GM12874 (cell line): ENCODE measurements around the gene DUS3L.

ENCODE experiments used
- TF ChIP-seq, protein P1 (sequence below): IDR thresholded peaks from 2 replicates; pipeline ENCODE4 v1.5.1; 2011; ENCODE audit warnings: low read depth, mild to moderate bottlenecking, control low read depth, low read length, moderate library complexity; ENCODE audit not compliant: insufficient read depth

The DUS3L gene

DNA sequence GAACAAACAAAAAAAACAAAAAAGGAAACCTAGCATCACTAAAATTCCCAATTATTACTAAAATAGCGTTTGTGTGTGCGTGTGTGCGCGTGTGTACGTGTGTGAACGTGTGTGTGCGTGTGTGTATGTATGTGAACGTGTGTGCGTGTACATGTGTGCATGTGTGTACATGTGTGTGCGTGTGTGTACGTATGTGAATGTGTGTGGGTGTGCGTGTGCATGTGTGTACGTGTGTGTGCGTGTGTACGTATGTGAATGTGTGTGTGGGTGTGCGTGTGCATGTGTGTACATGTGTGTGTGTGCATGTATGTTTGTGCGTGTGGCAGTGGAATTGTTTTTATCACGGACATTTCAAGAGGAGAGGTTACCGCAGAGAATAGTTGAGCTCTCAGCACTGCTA is 48.9 kb downstream of the DUS3L start:
- TF ChIP-seq, protein P1, sequence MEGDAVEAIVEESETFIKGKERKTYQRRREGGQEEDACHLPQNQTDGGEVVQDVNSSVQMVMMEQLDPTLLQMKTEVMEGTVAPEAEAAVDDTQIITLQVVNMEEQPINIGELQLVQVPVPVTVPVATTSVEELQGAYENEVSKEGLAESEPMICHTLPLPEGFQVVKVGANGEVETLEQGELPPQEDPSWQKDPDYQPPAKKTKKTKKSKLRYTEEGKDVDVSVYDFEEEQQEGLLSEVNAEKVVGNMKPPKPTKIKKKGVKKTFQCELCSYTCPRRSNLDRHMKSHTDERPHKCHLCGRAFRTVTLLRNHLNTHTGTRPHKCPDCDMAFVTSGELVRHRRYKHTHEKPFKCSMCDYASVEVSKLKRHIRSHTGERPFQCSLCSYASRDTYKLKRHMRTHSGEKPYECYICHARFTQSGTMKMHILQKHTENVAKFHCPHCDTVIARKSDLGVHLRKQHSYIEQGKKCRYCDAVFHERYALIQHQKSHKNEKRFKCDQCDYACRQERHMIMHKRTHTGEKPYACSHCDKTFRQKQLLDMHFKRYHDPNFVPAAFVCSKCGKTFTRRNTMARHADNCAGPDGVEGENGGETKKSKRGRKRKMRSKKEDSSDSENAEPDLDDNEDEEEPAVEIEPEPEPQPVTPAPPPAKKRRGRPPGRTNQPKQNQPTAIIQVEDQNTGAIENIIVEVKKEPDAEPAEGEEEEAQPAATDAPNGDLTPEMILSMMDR: no peak

DNA sequence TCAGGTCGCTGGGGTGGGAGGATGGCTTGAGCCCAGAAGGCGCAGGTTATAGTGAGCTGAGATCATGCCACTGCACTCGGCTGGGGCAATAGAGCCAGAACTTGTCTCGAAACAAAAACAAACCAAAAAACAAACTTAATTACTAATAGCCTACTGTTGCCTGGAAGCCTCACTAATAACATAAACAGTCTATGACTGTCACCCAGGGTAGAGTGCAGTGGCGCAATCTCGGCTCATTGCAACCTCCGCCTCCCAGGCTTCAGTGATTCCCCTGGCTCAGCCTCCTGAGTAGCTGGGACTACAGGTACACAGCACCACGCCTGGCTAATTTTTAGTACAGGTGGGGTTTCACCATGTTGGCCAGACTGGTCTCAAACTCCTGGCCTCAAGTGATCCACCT is 52.5 kb downstream of the DUS3L start:
- TF ChIP-seq, protein P1: no peak
